ENCODE data around the gene MATCAP1. TPM values are rescaled to one million over a fixed set of nuclear protein-coding genes. Genes with fewer than 3 reads are reported as not detected.

Gene MATCAP1
- polyA plus RNA-seq (9.0 to 15.0 TPM (median 13.3 TPM) in 3 replicates), polyA minus RNA-seq (5.7 to 13.2 TPM (median 11.8 TPM) in 3 replicates)
- 3.7 TPM for polyA plus RNA-seq (2011; ENCODE audit: low read depth)
- 2.6 and 4.5 TPM in 2 replicates for polyA plus RNA-seq (2011; cell fraction: cytosol; rRNA removed)
- polyA plus RNA-seq (2011; cell fraction: nucleus; rRNA removed), result 44.9 and 60.2 TPM in 2 replicates
- polyA plus RNA-seq (2012; ENCODE audit: low replicate concordance), result 6.1 and 7.2 TPM in 2 replicates
- polyA minus RNA-seq (2011; cell fraction: cytosol; rRNA and poly(A)+ RNA removed), result 6.5 TPM
- 15.9 and 20.0 TPM in 2 replicates for polyA minus RNA-seq (2011; cell fraction: nucleus; rRNA and poly(A)+ RNA removed)

DNA sequence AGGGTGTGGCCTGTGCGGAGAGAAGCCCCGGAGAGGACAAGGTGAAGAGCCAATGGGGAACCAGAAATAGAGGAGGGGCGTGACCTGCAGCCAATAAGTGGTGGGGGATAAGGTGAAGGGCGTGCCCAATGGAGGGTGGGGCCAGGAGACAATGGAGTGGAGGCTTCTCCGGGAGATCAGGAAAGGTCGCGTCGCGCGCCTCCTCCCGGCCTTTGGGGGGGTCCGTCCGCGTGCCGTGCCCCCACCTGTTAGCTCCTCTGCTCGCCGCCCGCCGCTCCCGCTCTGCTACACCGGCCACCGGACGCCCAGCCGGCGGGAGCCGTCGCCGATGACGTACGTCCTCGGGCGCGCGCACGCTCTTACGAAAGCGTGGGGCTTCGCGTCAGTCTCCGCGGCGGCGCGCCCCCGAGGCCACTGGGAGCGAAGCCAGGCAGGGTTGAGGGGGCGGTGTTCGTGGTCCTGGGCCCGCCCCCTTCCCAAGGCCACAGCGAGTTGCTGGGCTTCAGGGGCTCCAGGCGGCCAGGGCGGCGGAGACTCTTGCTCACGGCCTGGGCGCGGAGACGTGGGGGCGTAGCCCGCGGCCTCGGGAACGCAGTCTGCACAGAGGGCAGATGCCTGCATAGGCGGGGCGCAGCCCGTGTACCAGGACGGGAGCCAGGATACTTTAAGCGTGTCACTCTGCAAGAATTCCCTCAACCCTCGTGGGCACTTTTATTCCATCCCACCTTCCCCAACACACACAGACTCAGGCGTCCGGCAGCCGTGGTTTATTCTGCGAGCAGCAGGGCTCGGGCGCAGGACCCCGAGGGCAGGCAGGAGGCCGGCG, at the start of gene MATCAP1:
MATCAP1 (minus strand) TSS at position 337 of the 826 bp plus-strand sequence. CDS start 3,353 bp downstream, outside the sequence.
- DNase-seq (ENCODE audit: low read depth, low spot score), result peak; percentile 75
- Histone ChIP-seq H3K79me2 (ENCODE audit: control insufficient read depth, insufficient read depth, low read length) (peaks cover 7% of the 10 kb centered on the region), H3K4me2 (ENCODE audit: control insufficient read depth, extremely low read depth, insufficient read depth, low read depth, low read length) (peak within 1 kb of the TSS; percentile 73), H3K9ac (ENCODE audit: control insufficient read depth, extremely low read depth, insufficient read depth, low read length) (peak within 1 kb of the TSS; percentile 86), H3K27ac (ENCODE audit: control insufficient read depth, insufficient read depth, low read length) (peak within 1 kb of the TSS; percentile 91), H2AFZ (ENCODE audit: control insufficient read depth, low read length) (peak within 1 kb of the TSS; percentile 87), H3K4me1 (ENCODE audit: control insufficient read depth, extremely low read depth, insufficient read depth, low read length) (peaks cover 35% of the 10 kb centered on the region), H3K9me1 (ENCODE audit: control insufficient read depth, extremely low read depth, insufficient read depth, low read length) (peaks cover 2% of the 10 kb centered on the region), H3K4me3 (ENCODE audit: control insufficient read depth in 2 of 3, extremely low read depth in 1 of 3, insufficient read depth in 2 of 3, low read depth in 1 of 3, low read length in 3 of 3) (peak within 1 kb of the TSS; percentile 81 to 86 (median 82)), H3K27me3 (ENCODE audit: control insufficient read depth, extremely low read depth, insufficient read depth, low read length) (no peaks in the 10 kb centered on the region), H3K36me3 (ENCODE audit: control insufficient read depth in 2 of 2, extremely low read depth in 1 of 2, insufficient read depth in 2 of 2, low read length in 2 of 2) (peaks cover 0 to 3% of the 10 kb centered on the region in 2 experiments), H3K9me3 (ENCODE audit: control insufficient read depth, low read depth, low read length) (no peaks in the 10 kb centered on the region), H4K20me1 (ENCODE audit: control insufficient read depth, extremely low read depth, insufficient read depth, low read length) (no peaks in the 10 kb centered on the region)
- dilution Hi-C loops (cut with MboI; ENCODE audit: extremely low pct_ligation_motif_present, low sequenced_read_pairs), result no loop called here
- peak; percentile 98 for FAIRE-seq
- TF ChIP-seq EZH2 (IDR thresholded peaks at IDR 0.05; ENCODE audit: low read length) (no peak), CTCF (optimal IDR thresholded peaks at IDR 0.05 in 1 of 3, IDR thresholded peaks at IDR 0.05 in 1 of 3, conservative IDR thresholded peaks at IDR 0.05 in 1 of 3; ENCODE audit: extremely low read depth in 1 of 3, insufficient read depth in 2 of 3, low read length in 3 of 3) (no peak)

GRCh38 chr16:67230809-67231660, 47.3 kb upstream of the MATCAP1 start:
- FAIRE-seq, result no peak
- dilution Hi-C loops (cut with MboI; ENCODE audit: extremely low pct_ligation_motif_present, low sequenced_read_pairs), result no loop called here
- H4K20me1 ChIP-seq (ENCODE audit: control insufficient read depth, extremely low read depth, insufficient read depth, low read length), result no peaks in the 10 kb centered on the region

More at GRCh38 chr16:67230809-67231660, 47.3 kb upstream of the MATCAP1 start:
- Histone ChIP-seq H3K4me3 (ENCODE audit: control insufficient read depth in 2 of 3, extremely low read depth in 1 of 3, insufficient read depth in 2 of 3, low read depth in 1 of 3, low read length in 3 of 3) (no peak overlapping the region), H3K4me2 (ENCODE audit: control insufficient read depth, extremely low read depth, insufficient read depth, low read depth, low read length) (no peak overlapping the region), H3K9me1 (ENCODE audit: control insufficient read depth, extremely low read depth, insufficient read depth, low read length) (no peaks in the 10 kb centered on the region), H3K4me1 (ENCODE audit: control insufficient read depth, extremely low read depth, insufficient read depth, low read length) (peaks cover 22% of the 10 kb centered on the region), H3K9me3 (ENCODE audit: control insufficient read depth, low read depth, low read length) (no peaks in the 10 kb centered on the region), H3K27me3 (ENCODE audit: control insufficient read depth, extremely low read depth, insufficient read depth, low read length) (no peaks in the 10 kb centered on the region), H3K27ac (ENCODE audit: control insufficient read depth, insufficient read depth, low read length) (no peak overlapping the region), H3K36me3 (ENCODE audit: control insufficient read depth in 2 of 2, extremely low read depth in 1 of 2, insufficient read depth in 2 of 2, low read length in 2 of 2) (peaks cover 34 to 46% of the 10 kb centered on the region in 2 experiments), H2AFZ (ENCODE audit: control insufficient read depth, low read length) (no peak overlapping the region), H3K9ac (ENCODE audit: control insufficient read depth, extremely low read depth, insufficient read depth, low read length) (no peak overlapping the region), H3K79me2 (ENCODE audit: control insufficient read depth, insufficient read depth, low read length) (peaks cover 22% of the 10 kb centered on the region)
- TF ChIP-seq CTCF (optimal IDR thresholded peaks at IDR 0.05 in 1 of 3, IDR thresholded peaks at IDR 0.05 in 1 of 3, conservative IDR thresholded peaks at IDR 0.05 in 1 of 3; ENCODE audit: extremely low read depth in 1 of 3, insufficient read depth in 2 of 3, low read length in 3 of 3), result no peak
- TF ChIP-seq EZH2 (IDR thresholded peaks at IDR 0.05; ENCODE audit: low read length), result no peak
- DNase-seq (ENCODE audit: low read depth, low spot score), result no peak
